Stimulated activated CD4-positive, alpha-beta T cell treated with anti-CD3 and anti-CD28 coated beads, TNF-alpha, amount 100 ng/mL, for 24 hours (primary cell): ENCODE data around the gene CHST13.
A peak's percentile ranks its signal among the peaks of the same experiment; 100 is the strongest.

Experiments
- DNase-seq, 3 experiments: peaks; one replicate each; pipeline ENCODE4 v3.0.0-alpha.2; 2020; ENCODE audit warnings: low read depth in 3 of 3

The CHST13 gene

GRCh38 chr3:126508564-126508964, 15.4 kb upstream of the CHST13 start:
- no peak for DNase-seq

- DNase-seq: no peak
Observed at GRCh38 chr3:126509597-126510307, 14.2 kb upstream of the CHST13 start.

GRCh38 chr3:126510308-126510910, 13.5 kb upstream of the CHST13 start:
- no peak for DNase-seq

GRCh38 chr3:126511291-126511690, 12.7 kb upstream of the CHST13 start:
- DNase-seq: no peak

- no peak for DNase-seq
Observed at GRCh38 chr3:126512026-126512425, 11.9 kb upstream of the CHST13 start.

GRCh38 chr3:126512916-126513650, 10.9 kb upstream of the CHST13 start:
- no peak for DNase-seq

GRCh38 chr3:126514161-126514560, 9.8 kb upstream of the CHST13 start:
- DNase-seq: no peak

- DNase-seq: no peak
Observed at GRCh38 chr3:126515066-126515706, 8.8 kb upstream of the CHST13 start.

- DNase-seq: no peak
Observed at GRCh38 chr3:126516152-126516935, 7.6 kb upstream of the CHST13 start.

- DNase-seq: no peak
Observed at GRCh38 chr3:126516936-126517290, 7.0 kb upstream of the CHST13 start.

- DNase-seq: no peak
Observed at GRCh38 chr3:126517291-126517951, 6.5 kb upstream of the CHST13 start, which contains the start of gene UROC1. TSS of gene UROC1 (minus strand) at chr3:126517773. CDS start at chr3:126517719, 54 bp downstream.

- no peak for DNase-seq
Observed at GRCh38 chr3:126517986-126518778, 5.8 kb upstream of the CHST13 start.

GRCh38 chr3:126518779-126519177, 5.2 kb upstream of the CHST13 start:
- DNase-seq: no peak

- DNase-seq: no peak
Observed at GRCh38 chr3:126519506-126520455, 4.2 kb upstream of the CHST13 start.

- no peak for DNase-seq
Observed at GRCh38 chr3:126521122-126521891, 2.6 kb upstream of the CHST13 start.

- peak in 2 of 3 experiments; percentile 19 to 20 for DNase-seq
Observed at GRCh38 chr3:126522363-126522788, 1.6 kb upstream of the CHST13 start.

- no peak for DNase-seq
Observed at GRCh38 chr3:126524429-126524988, 554 bp downstream of the CHST13 start.
